ENCODE measurements around the gene MYH1.

MYH1 gene

GRCh38 chr17:10518271-10519037 lies at the start of gene MYH1:
MYH1 (minus strand) TSS chr17:10518542; CDS start chr17:10516642, 1,900 bp downstream.
- no peak for TF ChIP-seq TEAD4 (IDR thresholded peaks at IDR 0.05)
- TF ChIP-seq CREB1 (IDR thresholded peaks at IDR 0.05; ENCODE audit: low read depth) = no peak
- TF ChIP-seq TCF12 (IDR thresholded peaks at IDR 0.05; ENCODE audit: low read depth) = no peak
- no peak for TF ChIP-seq EGR1 (IDR thresholded peaks at IDR 0.05)
- TF ChIP-seq, protein P1, sequence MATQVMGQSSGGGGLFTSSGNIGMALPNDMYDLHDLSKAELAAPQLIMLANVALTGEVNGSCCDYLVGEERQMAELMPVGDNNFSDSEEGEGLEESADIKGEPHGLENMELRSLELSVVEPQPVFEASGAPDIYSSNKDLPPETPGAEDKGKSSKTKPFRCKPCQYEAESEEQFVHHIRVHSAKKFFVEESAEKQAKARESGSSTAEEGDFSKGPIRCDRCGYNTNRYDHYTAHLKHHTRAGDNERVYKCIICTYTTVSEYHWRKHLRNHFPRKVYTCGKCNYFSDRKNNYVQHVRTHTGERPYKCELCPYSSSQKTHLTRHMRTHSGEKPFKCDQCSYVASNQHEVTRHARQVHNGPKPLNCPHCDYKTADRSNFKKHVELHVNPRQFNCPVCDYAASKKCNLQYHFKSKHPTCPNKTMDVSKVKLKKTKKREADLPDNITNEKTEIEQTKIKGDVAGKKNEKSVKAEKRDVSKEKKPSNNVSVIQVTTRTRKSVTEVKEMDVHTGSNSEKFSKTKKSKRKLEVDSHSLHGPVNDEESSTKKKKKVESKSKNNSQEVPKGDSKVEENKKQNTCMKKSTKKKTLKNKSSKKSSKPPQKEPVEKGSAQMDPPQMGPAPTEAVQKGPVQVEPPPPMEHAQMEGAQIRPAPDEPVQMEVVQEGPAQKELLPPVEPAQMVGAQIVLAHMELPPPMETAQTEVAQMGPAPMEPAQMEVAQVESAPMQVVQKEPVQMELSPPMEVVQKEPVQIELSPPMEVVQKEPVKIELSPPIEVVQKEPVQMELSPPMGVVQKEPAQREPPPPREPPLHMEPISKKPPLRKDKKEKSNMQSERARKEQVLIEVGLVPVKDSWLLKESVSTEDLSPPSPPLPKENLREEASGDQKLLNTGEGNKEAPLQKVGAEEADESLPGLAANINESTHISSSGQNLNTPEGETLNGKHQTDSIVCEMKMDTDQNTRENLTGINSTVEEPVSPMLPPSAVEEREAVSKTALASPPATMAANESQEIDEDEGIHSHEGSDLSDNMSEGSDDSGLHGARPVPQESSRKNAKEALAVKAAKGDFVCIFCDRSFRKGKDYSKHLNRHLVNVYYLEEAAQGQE (IDR thresholded peaks at IDR 0.05; ENCODE audit: low read depth) = no peak
- TF ChIP-seq NFIC (IDR thresholded peaks at IDR 0.05) = no peak
- no peak for TF ChIP-seq YY1 (IDR thresholded peaks at IDR 0.05; ENCODE audit: low read depth)
- TF ChIP-seq, protein P2, sequence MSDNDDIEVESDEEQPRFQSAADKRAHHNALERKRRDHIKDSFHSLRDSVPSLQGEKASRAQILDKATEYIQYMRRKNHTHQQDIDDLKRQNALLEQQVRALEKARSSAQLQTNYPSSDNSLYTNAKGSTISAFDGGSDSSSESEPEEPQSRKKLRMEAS (IDR thresholded peaks at IDR 0.05) = no peak
- TF ChIP-seq ZBTB7A (IDR thresholded peaks at IDR 0.05; ENCODE audit: low read depth) = no peak
- no peak for TF ChIP-seq FOXM1 (IDR thresholded peaks at IDR 0.05; ENCODE audit: borderline replicate concordance, low read depth)
- TF ChIP-seq USF1 (IDR thresholded peaks at IDR 0.05) = no peak
- TF ChIP-seq TAF1 (IDR thresholded peaks at IDR 0.05; ENCODE audit: low read depth) = no peak
- TF ChIP-seq EP300 (IDR thresholded peaks at IDR 0.05; ENCODE audit: borderline replicate concordance) = no peak
- TF ChIP-seq CEBPB (IDR thresholded peaks at IDR 0.05) = no peak
- no peak for TF ChIP-seq RAD21 (IDR thresholded peaks at IDR 0.05; ENCODE audit: low read depth)

GRCh38 chr17:10563991-10564660 lies 45.8 kb upstream of the MYH1 start:
- TF ChIP-seq ZBTB7A (IDR thresholded peaks at IDR 0.05; ENCODE audit: low read depth) (no peak), EP300 (IDR thresholded peaks at IDR 0.05; ENCODE audit: borderline replicate concordance) (no peak), USF1 (IDR thresholded peaks at IDR 0.05) (no peak), YY1 (IDR thresholded peaks at IDR 0.05; ENCODE audit: low read depth) (no peak)
- TF ChIP-seq, protein P2 (IDR thresholded peaks at IDR 0.05) = no peak

- TF ChIP-seq TCF12 (IDR thresholded peaks at IDR 0.05; ENCODE audit: low read depth) (no peak), TEAD4 (IDR thresholded peaks at IDR 0.05) (no peak), YY1 (IDR thresholded peaks at IDR 0.05; ENCODE audit: low read depth) (no peak), CEBPB (IDR thresholded peaks at IDR 0.05) (no peak), CREB1 (IDR thresholded peaks at IDR 0.05; ENCODE audit: low read depth) (no peak), EGR1 (IDR thresholded peaks at IDR 0.05) (no peak), NFIC (IDR thresholded peaks at IDR 0.05) (no peak)
- TF ChIP-seq, protein P2 (IDR thresholded peaks at IDR 0.05) = no peak
- TF ChIP-seq, protein P1 (IDR thresholded peaks at IDR 0.05; ENCODE audit: low read depth) = no peak
These were observed 39.7 kb upstream of the MYH1 start for GRCh38 chr17:10558049-10558448.

DNA sequence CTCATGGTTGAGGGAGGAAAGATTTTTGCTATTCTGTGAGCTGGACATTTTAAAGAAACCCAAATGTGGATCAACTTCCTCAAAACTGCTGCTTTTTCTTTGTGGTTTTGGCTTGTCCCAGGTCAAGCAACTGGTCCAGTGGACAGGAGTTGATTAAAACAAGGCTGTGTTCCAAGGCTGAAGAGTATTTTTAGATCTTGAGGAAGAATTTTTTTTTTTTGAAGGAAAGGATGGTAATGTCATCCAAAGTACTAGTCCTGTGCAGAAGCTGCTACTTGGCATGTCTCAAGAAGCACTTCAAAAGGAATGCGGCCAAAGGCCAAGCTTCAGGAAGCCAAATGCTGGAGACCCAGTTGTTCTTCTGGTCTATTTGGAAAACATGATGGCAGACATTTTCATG lies 39.1 kb upstream of the MYH1 start:
- TF ChIP-seq, protein P2 (IDR thresholded peaks at IDR 0.05) = no peak
- TF ChIP-seq EGR1 (IDR thresholded peaks at IDR 0.05) = no peak
- TF ChIP-seq TCF12 (IDR thresholded peaks at IDR 0.05; ENCODE audit: low read depth) = no peak
- TF ChIP-seq TAF1 (IDR thresholded peaks at IDR 0.05; ENCODE audit: low read depth) = no peak
- TF ChIP-seq TEAD4 (IDR thresholded peaks at IDR 0.05) = no peak
- TF ChIP-seq NFIC (IDR thresholded peaks at IDR 0.05) = no peak
- TF ChIP-seq YY1 (IDR thresholded peaks at IDR 0.05; ENCODE audit: low read depth) = no peak
- no peak for TF ChIP-seq FOXM1 (IDR thresholded peaks at IDR 0.05; ENCODE audit: borderline replicate concordance, low read depth)
- TF ChIP-seq USF1 (IDR thresholded peaks at IDR 0.05) = no peak
- TF ChIP-seq EP300 (IDR thresholded peaks at IDR 0.05; ENCODE audit: borderline replicate concordance) = no peak
